D721Med (cell line): ENCODE data around the gene GANC.

Source experiments
- DNase-seq: peaks from one replicate; pipeline ENCODE4 v3.0.0; 2011; ENCODE audit warnings: low spot score; ENCODE audit not compliant: insufficient read length
- FAIRE-seq: peaks from 2 replicates; lab custom pipeline; 2011; peaks lifted over from hg19 to GRCh38; lab: Jason Lieb, UNC
- TF ChIP-seq, protein P1 (sequence below): IDR thresholded peaks from 2 replicates; pipeline ENCODE4 v1.5.1; 2012; ENCODE audit warnings: mild to moderate bottlenecking, control low read depth; ENCODE audit not compliant: insufficient read depth; ENCODE audit errors: missing control alignments

The GANC gene

DNA sequence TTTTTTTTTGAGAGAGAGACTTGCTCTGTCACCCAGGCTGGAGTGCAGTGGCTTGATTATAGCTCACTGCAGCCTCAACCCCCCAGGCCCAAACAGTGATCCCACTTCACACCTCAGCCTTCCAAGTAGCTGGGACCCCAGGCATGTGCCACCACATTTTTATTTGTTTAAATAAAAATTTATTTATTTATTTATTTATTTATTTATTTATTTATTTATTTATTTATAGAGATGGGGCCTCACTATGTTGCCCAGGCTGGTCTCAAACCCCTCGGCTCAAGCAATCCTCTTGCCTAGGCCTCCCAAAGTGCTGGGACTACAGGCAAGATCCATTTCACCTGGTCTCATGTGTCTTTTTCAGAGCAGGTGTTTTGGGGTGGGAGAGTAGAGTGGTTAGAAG is 101.8 kb downstream of the GANC start:
- DNase-seq (no peak), FAIRE-seq (no peak)
- TF ChIP-seq, protein P1, sequence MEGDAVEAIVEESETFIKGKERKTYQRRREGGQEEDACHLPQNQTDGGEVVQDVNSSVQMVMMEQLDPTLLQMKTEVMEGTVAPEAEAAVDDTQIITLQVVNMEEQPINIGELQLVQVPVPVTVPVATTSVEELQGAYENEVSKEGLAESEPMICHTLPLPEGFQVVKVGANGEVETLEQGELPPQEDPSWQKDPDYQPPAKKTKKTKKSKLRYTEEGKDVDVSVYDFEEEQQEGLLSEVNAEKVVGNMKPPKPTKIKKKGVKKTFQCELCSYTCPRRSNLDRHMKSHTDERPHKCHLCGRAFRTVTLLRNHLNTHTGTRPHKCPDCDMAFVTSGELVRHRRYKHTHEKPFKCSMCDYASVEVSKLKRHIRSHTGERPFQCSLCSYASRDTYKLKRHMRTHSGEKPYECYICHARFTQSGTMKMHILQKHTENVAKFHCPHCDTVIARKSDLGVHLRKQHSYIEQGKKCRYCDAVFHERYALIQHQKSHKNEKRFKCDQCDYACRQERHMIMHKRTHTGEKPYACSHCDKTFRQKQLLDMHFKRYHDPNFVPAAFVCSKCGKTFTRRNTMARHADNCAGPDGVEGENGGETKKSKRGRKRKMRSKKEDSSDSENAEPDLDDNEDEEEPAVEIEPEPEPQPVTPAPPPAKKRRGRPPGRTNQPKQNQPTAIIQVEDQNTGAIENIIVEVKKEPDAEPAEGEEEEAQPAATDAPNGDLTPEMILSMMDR = no peak

DNA sequence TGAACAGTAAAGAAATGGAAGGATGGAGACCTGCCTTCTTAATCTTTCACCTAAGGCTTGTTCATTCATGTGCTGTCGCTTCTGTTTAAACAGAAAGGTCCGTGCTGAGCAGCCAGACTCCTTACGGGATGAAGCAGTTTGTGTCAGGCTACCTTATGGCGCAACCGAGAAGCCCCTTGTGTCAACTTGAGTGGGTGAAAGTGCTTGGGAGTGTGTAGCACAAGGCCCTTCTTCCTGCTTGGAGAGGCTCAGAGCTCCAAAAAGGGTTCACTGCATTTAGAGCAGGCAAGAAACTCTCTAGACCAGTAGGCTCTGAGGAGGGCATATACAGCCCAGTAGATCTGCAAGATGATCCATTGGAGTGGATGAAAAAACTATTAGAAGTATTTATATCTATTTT is 102.3 kb downstream of the GANC start:
- no peak for DNase-seq
- FAIRE-seq = no peak
- TF ChIP-seq, protein P1 = no peak

DNA sequence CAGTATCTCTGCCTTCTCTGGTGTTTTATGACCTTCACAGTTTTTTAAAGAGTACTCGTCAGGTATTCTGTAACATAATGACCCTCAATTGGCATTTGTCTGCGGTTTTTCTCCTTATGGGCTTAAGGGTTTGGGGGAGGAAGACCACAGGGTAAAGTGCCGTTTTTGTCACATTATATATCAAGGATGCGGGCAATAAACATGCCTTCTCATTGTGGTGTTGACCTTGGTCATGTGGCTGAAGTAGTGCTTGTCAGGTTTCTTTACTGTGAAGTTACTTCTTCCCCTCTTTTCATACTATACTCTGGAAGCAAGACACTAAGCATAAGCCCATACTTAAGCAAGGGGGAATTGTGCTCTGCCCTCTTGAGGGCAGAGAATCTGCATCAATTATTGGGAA is 102.9 kb downstream of the GANC start:
- FAIRE-seq (no peak), DNase-seq (no peak)
- TF ChIP-seq, protein P1 = no peak

DNA sequence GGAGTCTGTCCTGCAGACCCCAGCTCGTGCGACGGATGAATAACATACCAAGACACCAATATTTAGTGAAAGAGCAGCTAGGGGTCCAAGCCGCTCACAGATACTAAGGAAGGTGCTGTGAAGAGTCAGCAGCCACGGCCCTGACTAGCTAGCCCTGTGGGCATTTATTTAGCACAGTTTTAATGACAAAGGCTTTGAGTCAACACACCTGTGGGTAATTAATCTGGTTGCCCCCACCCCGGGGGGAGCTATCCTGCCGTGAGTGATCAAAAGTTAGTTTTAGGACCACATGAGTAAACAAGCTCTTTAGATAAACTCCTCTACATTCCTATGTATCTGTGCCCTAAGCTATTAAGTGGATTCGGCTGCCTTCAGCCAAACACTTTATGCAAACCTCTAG is 105.0 kb downstream of the GANC start:
- TF ChIP-seq, protein P1 = no peak
- no peak for DNase-seq
- no peak for FAIRE-seq

DNA sequence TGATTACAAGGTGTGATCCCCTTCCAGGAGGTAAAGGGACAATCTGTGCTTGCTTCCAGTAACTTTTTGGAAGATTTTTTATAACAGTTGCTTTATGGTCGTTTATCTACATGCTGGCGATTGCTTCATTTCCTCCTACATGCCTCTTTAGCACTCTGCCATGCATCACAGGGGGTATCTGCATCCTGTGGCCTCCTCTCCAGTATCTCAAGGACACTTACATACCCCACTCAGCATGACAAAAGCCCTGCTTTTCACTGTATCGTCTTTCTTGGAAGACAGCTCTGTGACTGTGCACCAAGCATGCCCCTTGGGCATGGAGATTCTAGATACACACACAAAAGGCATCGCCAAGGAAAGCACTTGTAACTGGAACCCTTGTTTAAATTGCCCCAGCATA is 111.6 kb downstream of the GANC start:
- no peak for FAIRE-seq
- TF ChIP-seq, protein P1 = no peak
- no peak for DNase-seq

DNA sequence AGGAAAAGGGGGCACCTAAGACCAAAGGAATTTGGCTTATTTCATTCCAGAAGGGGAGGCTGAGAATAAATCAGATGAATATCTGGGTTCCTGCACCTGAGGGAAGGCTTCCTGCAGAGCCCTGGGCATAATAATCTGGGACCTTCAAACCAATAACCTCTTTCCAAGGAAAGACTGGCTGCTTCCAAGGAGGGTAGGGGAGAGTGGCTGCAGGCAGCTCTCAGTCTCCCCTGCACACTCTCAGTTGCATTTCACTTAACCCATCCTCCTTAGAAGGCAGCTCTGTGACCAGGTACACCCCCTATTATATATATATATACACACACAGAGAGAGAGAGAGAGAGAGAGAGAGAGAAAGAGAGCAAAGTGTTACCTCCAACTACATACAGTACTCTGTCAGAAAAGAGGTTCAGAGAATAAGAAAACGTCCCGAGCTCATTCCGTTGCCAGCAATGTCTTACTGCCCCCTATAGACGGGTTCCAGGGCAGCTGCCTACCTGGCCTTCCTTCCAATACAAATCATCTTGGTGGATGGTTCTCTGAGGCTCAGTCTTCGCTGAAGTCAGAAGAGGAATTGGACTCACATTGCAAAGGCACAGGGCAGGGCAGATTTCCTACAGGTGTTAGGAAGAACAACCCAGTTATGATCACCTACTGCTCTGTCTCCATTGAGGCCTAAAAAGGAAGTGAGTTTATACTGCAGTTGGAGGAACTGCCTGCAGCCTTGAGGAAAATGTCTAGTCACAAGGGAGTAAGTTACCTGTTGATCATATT is 112.4 kb downstream of the GANC start:
- TF ChIP-seq, protein P1 = peak; percentile 87
- FAIRE-seq (no peak), DNase-seq (peak; percentile 56)

DNA sequence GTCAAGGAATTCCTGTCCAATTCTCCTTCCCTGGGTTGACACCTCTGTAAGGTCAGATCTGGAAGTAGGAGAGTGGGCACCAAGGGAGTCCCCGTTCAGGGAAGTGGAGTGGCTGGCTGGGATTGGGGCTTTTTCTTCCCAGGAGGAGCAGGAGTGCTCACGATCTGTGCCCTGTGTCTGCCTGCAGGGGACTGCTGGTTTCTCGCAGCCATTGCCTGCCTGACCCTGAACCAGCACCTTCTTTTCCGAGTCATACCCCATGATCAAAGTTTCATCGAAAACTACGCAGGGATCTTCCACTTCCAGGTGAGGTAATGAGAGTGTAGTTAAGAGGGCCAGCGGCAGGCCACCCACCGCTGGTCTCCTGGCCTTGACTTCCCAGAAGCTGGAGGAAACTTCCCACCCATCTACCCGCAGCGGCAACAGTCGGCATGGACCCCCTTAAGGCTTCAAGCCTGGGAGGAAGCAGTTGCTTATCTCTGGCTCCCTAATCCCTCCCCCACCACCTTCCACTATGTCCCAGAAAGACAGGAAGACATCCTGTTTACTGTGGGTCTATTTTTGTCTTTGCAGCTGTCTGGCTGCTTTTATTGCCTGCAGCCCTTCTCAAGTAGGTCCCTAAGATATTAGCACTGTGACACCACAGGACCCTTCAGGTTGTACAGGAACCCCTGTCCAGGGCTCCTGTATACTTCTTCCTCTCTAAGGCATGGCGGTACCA is 113.1 kb downstream of the GANC start:
- no peak for DNase-seq
- TF ChIP-seq, protein P1 = no peak
- no peak for FAIRE-seq
